ENCODE data around the gene HSD17B12. TPM values are rescaled to one million over a fixed set of nuclear protein-coding genes. Genes with fewer than 3 reads are reported as not detected.

The HSD17B12 gene
- total and polyA plus RNA-seq, 12 donors = 32.9 to 122 (median 79.1) TPM

- no peak for TF ChIP-seq CTCF (IDR thresholded peaks at IDR 0.05)
- ATAC-seq (no peak), DNase-seq (no peak)
- Histone ChIP-seq H3K9me3 (peaks cover 0 to 35% (median 4%) of the 10 kb centered on the region in 11 donors), H3K27me3 (no peaks in the 10 kb centered on the region), H3K36me3 (peaks cover 0 to 7% (median 0%) of the 10 kb centered on the region in 9 donors), H3K4me1 (peaks cover 0 to 21% (median 0%) of the 10 kb centered on the region in 9 donors), H3K27ac (no peak overlapping the region), H3K4me3 (no peak overlapping the region)
- 88 to 91% methylated on average over 3 of the region's 3 CpGs for WGBS, 2 donors
- intact Hi-C loops (cut with DNase I) = no loop called here
These were observed 105.5 kb downstream of the HSD17B12 start for GRCh38 chr11:43786016-43786415.

- WGBS, 2 donors = 93 to 96% methylated on average over 1 of the region's 1 CpG
- peak overlapping the region in 1 of 10 donors; percentile 79 for H3K27ac ChIP-seq
- no peak for ATAC-seq
- intact Hi-C loops (cut with DNase I) = no loop called here
- no peaks in the 10 kb centered on the region for H3K27me3 ChIP-seq
- TF ChIP-seq CTCF (IDR thresholded peaks at IDR 0.05) = no peak
- no peak overlapping the region for H3K4me3 ChIP-seq
- peaks cover 0 to 21% (median 0%) of the 10 kb centered on the region in 9 donors for H3K4me1 ChIP-seq
- DNase-seq = no peak
- peaks cover 0 to 7% (median 0%) of the 10 kb centered on the region in 9 donors for H3K36me3 ChIP-seq
- peaks cover 0 to 27% (median 4%) of the 10 kb centered on the region in 11 donors for H3K9me3 ChIP-seq
These were observed 107.3 kb downstream of the HSD17B12 start for GRCh38 chr11:43787824-43788223.

GRCh38 chr11:43788421-43788820 lies 107.9 kb downstream of the HSD17B12 start:
- H3K4me1 ChIP-seq = peaks cover 0 to 21% (median 0%) of the 10 kb centered on the region in 9 donors
- peak overlapping the region in 1 of 10 donors; percentile 79 for H3K27ac ChIP-seq
- H3K27me3 ChIP-seq = no peaks in the 10 kb centered on the region
- no peak overlapping the region for H3K4me3 ChIP-seq
- intact Hi-C loops (cut with DNase I) = no loop called here
- peaks cover 0 to 7% (median 0%) of the 10 kb centered on the region in 9 donors for H3K36me3 ChIP-seq
- DNase-seq (peak in 1 of 2 donors; percentile 9), ATAC-seq (peak in 5 of 8 donors; percentile 44 to 68 (median 62))
- TF ChIP-seq CTCF (IDR thresholded peaks at IDR 0.05) = no peak
- peaks cover 0 to 21% (median 1%) of the 10 kb centered on the region in 11 donors for H3K9me3 ChIP-seq
- 52 to 60% methylated on average over 3 of the region's 3 CpGs for WGBS, 2 donors

- intact Hi-C loops (cut with DNase I) = loop anchor here in 1 of 10 donors (5.0 kb wide), 1 partner anchor 88 kb away; no protein-coding TSS in a partner anchor
- Histone ChIP-seq H3K27ac (no peak overlapping the region), H3K27me3 (no peaks in the 10 kb centered on the region), H3K4me1 (peaks cover 0 to 21% (median 0%) of the 10 kb centered on the region in 9 donors), H3K9me3 (peaks cover 0 to 7% (median 0%) of the 10 kb centered on the region in 11 donors), H3K4me3 (no peak overlapping the region), H3K36me3 (peaks cover 0 to 7% (median 0%) of the 10 kb centered on the region in 9 donors)
- WGBS, 2 donors = 81 to 83% methylated on average over 5 of the region's 5 CpGs
- ATAC-seq (no peak), DNase-seq (no peak)
- TF ChIP-seq CTCF (IDR thresholded peaks at IDR 0.05) = no peak
These were observed 109.3 kb downstream of the HSD17B12 start for GRCh38 chr11:43789700-43790443.

Data from heart right ventricle (tissue), 16 donors.